Ovary (tissue), 3 donors: ENCODE results near the gene RMND5B.

Experiments used
- CTCF ChIP-seq, 3 donors: fragments of 450-650 bp in 2 of 3; fragments of 200-600 bp in 1 of 3; IDR thresholded peaks; one replicate each; pipeline versions ENCODE4 v1.5.1 to v1.8.0; 2016 to 2022; ENCODE audit warnings: antibody characterized with exemption in 3 of 3, mild to moderate bottlenecking in 1 of 3
- POLR2A ChIP-seq: fragments of 450-650 bp; IDR thresholded peaks from one replicate; pipeline ENCODE4 v1.6.1; 2017; ENCODE audit warnings: antibody characterized with exemption, mild to moderate bottlenecking, moderate library complexity
- donor health status: DM: no; HTN: no; CAD: no.

GRCh38 chr5:178123966-178124925 is 6.6 kb upstream of the RMND5B start:
- TF ChIP-seq CTCF (IDR thresholded peaks at IDR 0.05) = no peak
- no peak for TF ChIP-seq POLR2A
